HUES64 (cell line): ENCODE data around the gene XPR1.

Experiments used
- H3K27ac ChIP-seq: 2 replicates; pipeline ENCODE4 v1.7.0; 2013; ENCODE audit warnings: low read depth, low read length, inconsistent platforms
- H3K27me3 ChIP-seq: 2 replicates; pipeline ENCODE4 v1.6.1; 2013; ENCODE audit warnings: mild to moderate bottlenecking, low read length; ENCODE audit not compliant: insufficient read depth
- H3K36me3 ChIP-seq: 2 replicates; pipeline ENCODE4 v1.6.1; 2013; ENCODE audit warnings: mild to moderate bottlenecking, low read length; ENCODE audit not compliant: insufficient read depth
- H3K4me1 ChIP-seq: 2 replicates; pipeline ENCODE4 v1.6.1; 2013; ENCODE audit warnings: mild to moderate bottlenecking, low read length, moderate library complexity; ENCODE audit not compliant: insufficient read depth
- H3K4me3 ChIP-seq: 2 replicates; pipeline ENCODE4 v1.5.1; 2013; ENCODE audit warnings: mild to moderate bottlenecking, low read length, moderate library complexity
- H3K9ac ChIP-seq: 2 replicates; pipeline ENCODE4 v1.6.1; 2013; ENCODE audit warnings: mild to moderate bottlenecking, low read depth, low read length
- H3K9me3 ChIP-seq: 2 replicates; pipeline ENCODE4 v1.6.1; 2013; ENCODE audit warnings: low read depth, low read length; ENCODE audit not compliant: insufficient read depth
- WGBS: fragments of 150-250, 120-280 bp; methylation state at CpG from one replicate; pipeline ENCODE4 v1.1.7; 2013; ENCODE audit warnings: missing lambda C conversion rate; 5-methylcytosine and 5-hydroxymethylcytosine counted together

Gene XPR1

DNA sequence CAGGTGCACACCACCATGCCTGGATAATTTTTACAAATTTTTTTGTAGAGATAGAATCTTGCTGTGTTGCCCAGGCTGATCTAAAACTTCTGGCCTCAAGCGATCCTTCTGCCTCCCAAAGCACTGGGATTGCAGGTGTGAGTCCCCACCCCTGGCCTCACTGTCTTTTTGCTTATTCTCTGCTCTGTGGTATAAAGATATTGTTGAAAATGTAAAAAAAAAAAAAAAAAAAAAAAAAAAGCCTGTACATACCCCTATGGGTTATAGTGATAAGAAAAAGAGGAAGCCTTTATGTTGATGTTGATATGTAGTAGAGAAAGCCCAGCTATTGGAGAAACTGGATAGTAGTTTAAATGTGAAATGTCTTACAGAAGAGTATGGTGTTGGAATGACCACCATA is 125.8 kb downstream of the XPR1 start:
- Histone ChIP-seq H3K4me3 (no peak overlapping the region), H3K27ac (no peak overlapping the region), H3K9ac (no peak overlapping the region), H3K36me3 (no peaks in the 10 kb centered on the region), H3K27me3 (no peaks in the 10 kb centered on the region), H3K4me1 (no peaks in the 10 kb centered on the region), H3K9me3 (no peaks in the 10 kb centered on the region)
- WGBS = 100% methylated on average over 1 of the region's 1 CpG

DNA sequence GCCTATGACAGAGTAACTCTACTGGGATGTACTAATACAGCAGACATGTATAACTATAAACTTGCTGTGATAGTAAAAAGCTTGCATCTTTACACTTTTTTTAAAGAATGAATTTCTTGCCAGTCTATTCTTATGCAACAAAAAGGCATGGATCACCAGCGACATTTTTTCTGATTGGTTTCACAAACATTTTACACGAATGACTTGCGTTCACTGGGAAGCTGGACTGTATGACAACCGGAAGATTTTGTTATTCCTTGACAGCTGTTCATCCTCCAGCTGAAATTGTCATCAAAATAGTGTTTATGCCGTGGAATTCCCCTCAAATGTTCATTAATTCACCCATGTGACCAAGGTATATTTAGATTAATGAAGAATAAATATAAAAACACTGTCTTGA is 131.0 kb downstream of the XPR1 start:
- no peak overlapping the region for H3K9ac ChIP-seq
- no peaks in the 10 kb centered on the region for H3K36me3 ChIP-seq
- no peaks in the 10 kb centered on the region for H3K27me3 ChIP-seq
- no peak overlapping the region for H3K4me3 ChIP-seq
- WGBS = 96% methylated on average over 5 of the region's 5 CpGs
- no peaks in the 10 kb centered on the region for H3K9me3 ChIP-seq
- peaks cover 3% of the 10 kb centered on the region; the same call in 1 of the 2 replicates for H3K4me1 ChIP-seq
- H3K27ac ChIP-seq = no peak overlapping the region

DNA sequence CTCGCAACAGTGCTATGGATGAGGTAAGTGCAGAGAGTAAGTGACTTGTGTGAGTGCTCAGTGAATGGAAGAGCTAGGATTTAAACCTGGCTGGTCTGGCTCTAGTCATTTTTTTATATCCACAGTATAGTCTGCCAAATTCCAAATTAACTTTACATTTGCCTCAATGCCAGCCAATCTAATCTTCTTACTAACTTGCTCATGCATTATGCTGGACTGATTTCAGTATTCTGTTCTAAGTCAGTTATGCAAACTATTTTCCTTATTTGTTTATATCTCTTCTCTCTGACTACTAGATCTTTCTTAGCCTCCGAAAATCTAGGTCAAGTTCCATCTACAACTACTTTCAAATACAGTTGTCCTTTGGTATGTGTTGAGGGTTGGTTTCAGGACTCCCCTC is 133.3 kb downstream of the XPR1 start:
- H3K9me3 ChIP-seq = no peaks in the 10 kb centered on the region
- peaks cover 3% of the 10 kb centered on the region; the same call in 1 of the 2 replicates for H3K4me1 ChIP-seq
- H3K4me3 ChIP-seq = no peak overlapping the region
- H3K27ac ChIP-seq = no peak overlapping the region
- no peaks in the 10 kb centered on the region for H3K27me3 ChIP-seq
- H3K9ac ChIP-seq = no peak overlapping the region
- WGBS = 98% methylated on average over 2 of the region's 2 CpGs
- H3K36me3 ChIP-seq = no peaks in the 10 kb centered on the region

DNA sequence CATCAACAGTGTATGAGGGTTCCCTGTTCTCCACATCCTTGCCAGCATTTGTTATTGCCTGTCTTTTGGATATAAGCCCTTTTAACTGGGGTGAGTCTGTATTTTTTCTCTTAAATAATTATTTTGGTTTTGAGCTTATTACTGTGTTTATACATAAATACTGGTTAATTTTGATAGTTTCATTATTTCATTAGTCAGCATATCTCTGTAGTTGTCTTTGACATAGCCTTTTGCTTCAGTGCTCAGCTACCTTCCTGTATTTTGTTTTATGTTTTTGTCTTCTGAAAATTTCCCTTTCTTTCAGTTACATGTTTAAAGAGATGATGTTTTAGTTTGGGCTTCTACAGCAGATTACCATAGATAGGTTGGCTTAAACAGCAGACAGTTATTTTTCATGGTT is 138.1 kb downstream of the XPR1 start:
- Histone ChIP-seq H3K9ac (no peak overlapping the region), H3K4me1 (peaks cover 3% of the 10 kb centered on the region; the same call in 1 of the 2 replicates), H3K36me3 (no peaks in the 10 kb centered on the region), H3K27me3 (no peaks in the 10 kb centered on the region), H3K27ac (no peak overlapping the region), H3K9me3 (no peaks in the 10 kb centered on the region), H3K4me3 (no peak overlapping the region)

DNA sequence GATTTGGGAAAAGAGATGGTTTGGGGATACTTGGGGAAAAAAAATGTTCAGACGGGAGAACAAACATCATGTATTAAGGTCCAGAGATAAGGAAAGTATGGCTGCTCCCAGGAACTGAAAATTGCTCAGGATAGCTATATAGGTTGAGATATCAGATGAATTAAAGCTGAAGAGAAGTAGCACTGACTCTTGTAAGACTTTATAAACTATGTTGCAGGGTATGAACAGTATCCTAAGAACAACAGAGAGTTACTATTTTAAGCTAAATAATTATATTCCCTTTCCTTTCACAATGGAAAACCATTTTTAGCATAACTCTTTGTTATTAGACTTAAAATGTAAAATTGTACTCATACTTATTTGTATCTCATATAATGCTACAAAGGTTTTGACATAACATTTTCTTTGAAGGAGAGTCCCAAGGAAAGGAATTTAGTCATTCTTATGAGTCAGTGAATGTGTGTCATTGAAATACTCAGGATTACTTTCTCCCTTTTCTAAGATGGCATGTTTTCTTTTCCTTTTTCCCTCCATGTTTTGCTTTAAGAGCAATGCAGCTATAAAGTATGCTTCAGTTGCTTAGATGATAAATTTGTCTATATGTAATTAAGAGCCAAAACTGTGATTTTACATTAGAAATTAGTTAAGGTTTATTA is 141.5 kb downstream of the XPR1 start:
- 92% methylated on average over 1 of the region's 1 CpG for whole genome bisulfite sequencing
- H3K9ac ChIP-seq = no peak overlapping the region
- H3K4me1 ChIP-seq = no peaks in the 10 kb centered on the region; the same call in 1 of the 2 replicates
- no peaks in the 10 kb centered on the region for H3K27me3 ChIP-seq
- no peak overlapping the region for H3K27ac ChIP-seq
- H3K36me3 ChIP-seq = no peaks in the 10 kb centered on the region
- H3K4me3 ChIP-seq = no peak overlapping the region
- no peaks in the 10 kb centered on the region for H3K9me3 ChIP-seq

DNA sequence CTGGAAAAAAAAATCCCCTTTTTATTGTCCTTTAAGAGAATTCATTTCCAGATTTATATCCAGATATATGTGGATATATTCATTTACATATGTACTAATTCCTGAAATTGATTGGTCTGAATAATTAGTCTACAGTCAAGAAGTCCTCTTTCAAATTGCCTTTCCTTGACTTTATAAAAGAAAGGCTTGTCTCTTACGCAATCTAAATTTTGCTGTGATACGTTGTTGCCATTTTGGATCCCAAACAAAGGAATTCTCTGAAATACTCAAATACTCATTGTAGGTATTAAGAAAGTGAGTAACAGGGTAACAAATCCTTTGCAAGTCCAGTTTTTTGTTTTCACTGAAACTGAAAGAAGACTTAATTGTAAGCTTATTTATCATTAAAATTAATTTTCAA is 144.0 kb downstream of the XPR1 start:
- no peaks in the 10 kb centered on the region for H3K36me3 ChIP-seq
- H3K4me3 ChIP-seq = no peak overlapping the region
- 100% methylated on average over 2 of the region's 2 CpGs for WGBS
- H3K9ac ChIP-seq = no peak overlapping the region
- no peaks in the 10 kb centered on the region for H3K27me3 ChIP-seq
- H3K27ac ChIP-seq = no peak overlapping the region
- H3K9me3 ChIP-seq = no peaks in the 10 kb centered on the region
- H3K4me1 ChIP-seq = no peaks in the 10 kb centered on the region; the same call in 1 of the 2 replicates

DNA sequence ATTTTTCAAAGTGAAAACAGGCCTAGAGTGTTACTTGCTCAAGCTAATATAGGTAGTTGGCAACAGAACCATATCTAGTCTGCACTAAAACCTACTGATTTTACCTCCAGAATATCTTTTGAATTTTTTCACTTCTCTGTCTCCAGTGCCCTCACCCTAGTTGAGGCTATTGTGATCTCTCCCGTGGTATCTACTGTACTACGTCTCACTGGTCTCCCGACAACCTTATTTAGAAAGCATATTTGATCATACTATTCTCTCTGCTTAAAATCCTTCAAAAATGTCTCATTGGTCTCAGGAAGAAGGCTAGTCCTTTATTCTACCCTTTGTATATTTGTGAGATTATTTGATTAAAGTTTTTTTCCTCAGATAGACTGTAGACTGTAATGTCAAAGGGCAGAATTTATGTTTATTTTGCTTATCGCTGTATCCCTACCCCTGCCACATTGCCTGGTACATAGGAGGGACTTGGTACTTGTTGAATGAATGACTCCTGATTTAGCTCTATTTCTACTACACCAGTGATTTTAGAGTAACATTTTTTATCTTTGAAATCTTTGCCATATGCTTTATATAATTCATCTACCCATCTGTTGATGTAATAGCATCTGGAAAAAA is 145.4 kb downstream of the XPR1 start:
- 95% methylated on average over 4 of the region's 4 CpGs for WGBS
- Histone ChIP-seq H3K9me3 (no peaks in the 10 kb centered on the region), H3K27me3 (no peaks in the 10 kb centered on the region), H3K4me1 (no peaks in the 10 kb centered on the region; the same call in 1 of the 2 replicates), H3K36me3 (no peaks in the 10 kb centered on the region), H3K4me3 (no peak overlapping the region), H3K27ac (no peak overlapping the region), H3K9ac (no peak overlapping the region)

DNA sequence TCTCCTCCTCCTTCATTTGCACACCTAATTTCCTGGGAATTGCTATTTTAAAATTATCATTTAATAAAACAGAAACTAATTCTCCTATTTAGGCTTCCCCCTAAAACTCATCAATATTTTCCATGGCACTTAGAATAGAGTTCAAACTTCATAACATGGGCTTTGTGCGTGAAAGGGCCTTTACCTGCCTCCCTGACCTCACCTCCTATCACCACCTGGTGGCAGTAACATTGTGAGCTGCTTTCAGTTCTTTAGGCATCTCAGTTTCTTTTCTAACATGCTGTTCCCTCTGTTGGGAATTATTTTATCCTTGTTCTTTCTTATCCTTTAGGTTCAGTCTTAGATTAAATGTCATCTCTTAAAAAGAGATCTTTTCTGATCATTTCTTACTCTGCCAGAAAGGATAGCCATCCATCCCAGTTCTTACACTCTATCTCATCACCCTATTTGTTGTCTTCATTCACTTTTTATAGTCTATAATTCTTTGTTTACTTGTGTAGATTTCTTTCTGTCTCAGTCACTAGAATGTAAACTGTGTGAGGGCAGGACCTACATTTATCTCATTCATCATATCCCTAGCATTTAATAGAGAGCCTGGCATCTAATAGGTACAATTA is 147.1 kb downstream of the XPR1 start:
- WGBS = 62% methylated on average over 1 of the region's 1 CpG
- Histone ChIP-seq H3K27me3 (no peaks in the 10 kb centered on the region), H3K36me3 (no peaks in the 10 kb centered on the region), H3K27ac (no peak overlapping the region), H3K4me3 (no peak overlapping the region), H3K9me3 (no peaks in the 10 kb centered on the region), H3K9ac (no peak overlapping the region), H3K4me1 (no peaks in the 10 kb centered on the region)

DNA sequence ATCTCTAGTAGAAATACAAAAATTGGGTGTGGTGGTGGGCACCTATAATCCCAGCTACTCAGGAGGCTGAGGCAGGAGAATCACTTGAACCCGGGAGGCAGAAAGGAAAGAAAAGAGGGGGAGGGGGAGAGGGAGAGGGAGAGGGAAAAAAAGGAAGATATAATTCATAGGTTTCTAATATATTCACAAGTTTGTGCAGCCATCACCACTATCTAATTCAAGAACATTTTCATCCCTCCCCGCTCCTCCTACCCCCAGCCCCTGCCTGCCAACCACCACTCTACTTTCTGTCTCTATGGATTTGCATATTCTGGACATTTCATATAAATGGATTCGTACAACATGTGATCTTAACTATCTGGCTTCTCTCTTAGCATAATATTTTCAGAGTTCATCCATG is 147.8 kb downstream of the XPR1 start:
- Histone ChIP-seq H3K9ac (no peak overlapping the region), H3K36me3 (no peaks in the 10 kb centered on the region), H3K9me3 (no peaks in the 10 kb centered on the region), H3K27ac (no peak overlapping the region), H3K27me3 (no peaks in the 10 kb centered on the region), H3K4me3 (no peak overlapping the region), H3K4me1 (no peaks in the 10 kb centered on the region)
- 94% methylated on average over 3 of the region's 3 CpGs for WGBS

DNA sequence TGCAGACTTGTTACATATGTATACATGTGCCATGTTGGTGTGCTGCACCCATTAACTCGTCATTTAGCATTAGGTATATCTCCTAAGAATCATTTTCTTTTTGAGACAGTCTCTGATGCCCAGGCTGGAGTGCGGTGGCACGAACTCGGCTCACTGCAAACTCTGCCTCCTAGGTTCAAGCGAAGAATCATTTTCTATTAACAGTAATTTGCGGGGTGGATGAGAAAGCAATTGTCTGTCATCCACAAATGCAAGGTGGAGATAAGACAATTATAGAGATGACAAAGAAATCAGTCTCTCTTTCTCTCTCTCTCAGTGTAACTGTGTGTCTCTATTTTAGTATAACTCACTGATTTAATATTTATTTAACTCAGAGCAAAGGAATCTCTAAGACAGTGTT is 149.9 kb downstream of the XPR1 start:
- WGBS = 92% methylated on average over 6 of the region's 6 CpGs
- no peak overlapping the region for H3K27ac ChIP-seq
- H3K27me3 ChIP-seq = no peaks in the 10 kb centered on the region
- no peak overlapping the region for H3K4me3 ChIP-seq
- no peaks in the 10 kb centered on the region for H3K36me3 ChIP-seq
- no peak overlapping the region for H3K9ac ChIP-seq
- no peaks in the 10 kb centered on the region for H3K4me1 ChIP-seq
- H3K9me3 ChIP-seq = no peaks in the 10 kb centered on the region

DNA sequence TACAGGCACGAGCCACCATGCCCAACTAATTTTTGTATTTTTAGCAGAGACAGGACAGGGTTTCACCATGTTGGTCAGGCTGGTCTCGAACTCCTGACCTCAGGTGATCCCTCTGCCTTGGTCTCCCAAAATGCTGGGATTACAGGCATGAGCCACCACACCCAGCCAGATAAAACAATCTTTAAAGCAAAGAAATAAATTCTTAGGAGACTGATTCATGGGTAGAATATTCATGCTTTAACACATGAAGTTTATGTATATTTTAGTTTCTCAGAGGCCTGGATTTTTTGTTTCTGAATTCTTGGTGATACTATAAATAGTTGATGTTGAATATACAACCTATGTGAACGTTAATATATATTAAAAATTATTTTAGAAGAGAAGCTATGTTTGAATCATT is 153.5 kb downstream of the XPR1 start:
- Histone ChIP-seq H3K36me3 (peaks cover 6% of the 10 kb centered on the region; the same call in 1 of the 2 replicates), H3K9ac (no peak overlapping the region), H3K27ac (no peak overlapping the region), H3K9me3 (no peaks in the 10 kb centered on the region), H3K4me1 (no peaks in the 10 kb centered on the region), H3K4me3 (no peak overlapping the region), H3K27me3 (no peaks in the 10 kb centered on the region)
- WGBS = 96% methylated on average over 2 of the region's 3 CpGs
